Measurements from ENCODE around the gene TBC1D22B. TPM values are rescaled to one million over a fixed set of nuclear protein-coding genes. Genes with fewer than 3 reads are reported as not detected.

TBC1D22B gene
- total and polyA plus RNA-seq, 9 of the 15 experiments (the other 6 are each of a cell fraction or from before 2014, with no cell fraction given) = 4.8 to 24.2 (median 13.5) TPM

DNA sequence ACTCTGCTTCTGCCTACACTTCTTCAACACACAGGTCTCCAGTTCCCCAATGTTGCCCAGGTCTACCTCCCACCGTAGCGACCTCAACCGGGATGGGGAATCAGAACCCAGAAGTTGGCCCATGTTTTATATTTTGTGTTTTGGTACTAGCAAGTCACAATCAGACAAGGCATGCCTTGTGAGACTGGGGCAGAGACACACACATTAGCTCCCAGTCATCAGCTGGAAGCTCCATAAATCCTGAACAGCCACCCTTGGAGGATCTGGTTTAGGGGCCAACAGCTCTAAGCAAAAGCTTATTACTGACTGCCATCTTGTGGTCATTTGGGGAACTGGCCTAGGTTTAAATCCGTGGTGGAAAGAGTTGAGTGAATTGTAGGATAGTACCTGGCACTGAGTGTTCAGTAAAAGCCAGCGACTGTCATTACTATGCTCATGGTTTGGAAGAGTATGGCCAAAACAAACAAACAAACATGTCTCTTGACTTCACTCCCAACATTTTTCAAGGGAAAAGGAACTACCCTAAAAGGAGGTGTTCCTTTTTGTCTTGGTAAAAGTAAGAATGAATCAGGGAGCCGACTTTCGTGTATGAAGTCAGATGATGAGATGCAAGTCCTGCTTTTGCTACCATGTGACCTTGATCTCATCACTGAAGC lies 47.1 kb upstream of the TBC1D22B start (continued):
- TF ChIP-seq RBM14 (IDR thresholded peaks at IDR 0.05; ENCODE audit: borderline replicate concordance, insufficient read depth, low read depth, low read length) (no peak), ZNF143 (CRISPR knock-in tag; IDR thresholded peaks at IDR 0.05) (peak; percentile 7; the same call in 1 of the 2 replicates), ZNF165 (CRISPR knock-in tag; IDR thresholded peaks at IDR 0.05; ENCODE audit: borderline replicate concordance) (no peak), ETV6 (IDR thresholded peaks at IDR 0.05; ENCODE audit: borderline replicate concordance in 1 of 2, low read depth in 2 of 2, low read length in 1 of 2) (no peak), ETV6 (CRISPR knock-in tag; IDR thresholded peaks at IDR 0.05; ENCODE audit: borderline replicate concordance) (no peak), POLR2H (tag; IDR thresholded peaks at IDR 0.05; ENCODE audit: low read depth) (no peak), RFX7 (CRISPR knock-in tag; IDR thresholded peaks at IDR 0.05) (no peak), CUX1 (CRISPR knock-in tag; IDR thresholded peaks at IDR 0.05) (no peak), ZNF311 (CRISPR knock-in tag; IDR thresholded peaks at IDR 0.05) (no peak), KLF13 (tag; IDR thresholded peaks at IDR 0.05; ENCODE audit: borderline replicate concordance, low read depth) (no peak), PHF20 (IDR thresholded peaks at IDR 0.05; ENCODE audit: partially characterized antibody) (no peak), PHF21A (IDR thresholded peaks at IDR 0.05; ENCODE audit: borderline replicate concordance, low read depth) (no peak), SPI1 (IDR thresholded peaks at IDR 0.05; ENCODE audit: borderline replicate concordance, low read depth, low read length) (peak; percentile 15; the same call in 1 of the 2 replicates), BDP1 (IDR thresholded peaks at IDR 0.05; ENCODE audit: insufficient read depth, insufficient read length) (no peak), ZNF766 (CRISPR knock-in tag; conservative IDR thresholded peaks at IDR 0.05) (peak; percentile 73; the same call in 1 of the 2 replicates), HES1 (IDR thresholded peaks at IDR 0.05; ENCODE audit: low read depth) (no peak), ZNF175 (CRISPR knock-in tag; IDR thresholded peaks at IDR 0.05; ENCODE audit: low read depth) (no peak; the same call in 1 of the 2 replicates), ADNP (tag; IDR thresholded peaks at IDR 0.05) (no peak), ZNF324 (CRISPR knock-in tag; IDR thresholded peaks at IDR 0.05) (no peak), RHOXF2B (CRISPR knock-in tag; conservative IDR thresholded peaks at IDR 0.05) (no peak)
- TF ChIP-seq, protein P1, sequence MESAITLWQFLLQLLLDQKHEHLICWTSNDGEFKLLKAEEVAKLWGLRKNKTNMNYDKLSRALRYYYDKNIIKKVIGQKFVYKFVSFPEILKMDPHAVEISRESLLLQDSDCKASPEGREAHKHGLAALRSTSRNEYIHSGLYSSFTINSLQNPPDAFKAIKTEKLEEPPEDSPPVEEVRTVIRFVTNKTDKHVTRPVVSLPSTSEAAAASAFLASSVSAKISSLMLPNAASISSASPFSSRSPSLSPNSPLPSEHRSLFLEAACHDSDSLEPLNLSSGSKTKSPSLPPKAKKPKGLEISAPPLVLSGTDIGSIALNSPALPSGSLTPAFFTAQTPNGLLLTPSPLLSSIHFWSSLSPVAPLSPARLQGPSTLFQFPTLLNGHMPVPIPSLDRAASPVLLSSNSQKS (CRISPR knock-in tag; IDR thresholded peaks at IDR 0.05) = no peak
